TTC549 (cell line): ENCODE measurements around the gene MPDZ.

Experiments used
- FAIRE-seq: peaks from 2 replicates; lab custom pipeline; 2012; peaks lifted over from hg19 to GRCh38; lab: Jason Lieb, UNC

Gene MPDZ

GRCh38 chr9:13175732-13176131, 103.8 kb downstream of the MPDZ start:
- no peak for FAIRE-seq

DNA sequence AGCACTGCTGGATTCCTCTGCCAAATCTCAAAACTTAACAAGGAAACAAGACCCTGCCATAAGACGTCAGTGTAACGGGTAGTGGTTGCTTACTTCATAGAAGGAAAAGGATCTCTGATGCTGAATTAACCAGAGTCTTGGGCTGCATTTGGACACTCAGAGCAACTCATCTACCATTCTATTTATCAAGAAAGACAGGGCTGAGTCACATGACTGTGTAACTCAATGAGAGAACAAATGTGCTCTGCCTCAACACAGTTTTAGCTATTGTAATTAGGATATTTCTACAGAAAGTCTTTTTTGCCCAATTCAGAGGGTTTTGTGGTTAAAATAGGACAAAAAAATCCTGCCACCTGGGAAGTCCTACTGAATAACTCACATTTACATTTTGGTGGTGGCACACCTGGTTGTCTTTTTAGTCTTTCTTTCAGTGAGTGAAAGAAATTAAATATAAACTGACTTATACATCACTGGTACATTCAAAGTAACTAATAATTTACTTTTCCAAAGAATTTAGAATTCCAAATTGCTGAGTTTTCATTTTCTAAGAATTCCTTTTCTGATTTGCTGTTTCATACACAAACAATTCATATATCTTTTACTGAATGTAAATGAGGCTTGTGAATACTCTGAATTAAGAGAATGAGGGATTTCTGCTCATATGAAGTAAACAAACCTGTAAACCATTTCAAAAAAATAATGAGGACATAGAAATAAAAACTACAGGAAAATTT, 104.4 kb downstream of the MPDZ start:
- FAIRE-seq, result no peak

DNA sequence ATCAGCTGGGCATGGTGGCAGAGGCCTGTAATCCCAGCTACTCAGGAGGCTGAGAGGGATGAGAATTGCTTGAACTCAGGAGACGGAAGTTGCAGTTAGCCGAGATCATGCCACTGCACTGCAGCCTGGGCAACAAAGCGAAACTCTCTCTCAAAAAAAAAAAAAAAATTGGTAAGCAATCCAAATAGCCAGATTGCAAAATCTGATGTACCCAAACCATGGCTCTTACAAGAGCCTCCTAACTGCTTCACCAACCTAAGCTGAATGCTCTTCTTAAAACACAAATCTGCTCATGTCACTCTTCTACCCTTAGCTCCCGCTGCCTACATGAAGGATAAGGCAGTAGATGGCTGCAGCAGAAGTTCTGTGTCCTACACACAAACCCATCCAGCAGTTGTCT, 105.9 kb downstream of the MPDZ start:
- FAIRE-seq, result no peak

DNA sequence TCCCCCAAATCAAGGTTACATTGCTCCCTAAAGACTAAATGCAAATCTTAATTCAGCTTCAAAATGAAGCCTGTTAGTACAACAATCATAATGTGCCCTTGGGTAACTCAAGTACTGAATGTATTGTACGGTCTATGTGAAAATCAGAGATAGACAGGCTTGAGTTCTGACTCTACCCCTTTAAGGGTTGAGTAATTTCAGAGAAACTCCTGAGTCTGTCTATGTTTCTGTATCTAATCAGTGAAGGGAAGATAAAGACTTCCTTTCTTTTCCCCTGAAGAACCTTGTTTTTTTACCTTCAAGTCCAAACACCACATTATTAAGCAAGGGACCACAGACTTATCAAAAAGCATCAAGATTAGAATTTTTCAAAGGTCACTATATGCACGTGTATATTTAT, 108.2 kb downstream of the MPDZ start:
- no peak for FAIRE-seq

DNA sequence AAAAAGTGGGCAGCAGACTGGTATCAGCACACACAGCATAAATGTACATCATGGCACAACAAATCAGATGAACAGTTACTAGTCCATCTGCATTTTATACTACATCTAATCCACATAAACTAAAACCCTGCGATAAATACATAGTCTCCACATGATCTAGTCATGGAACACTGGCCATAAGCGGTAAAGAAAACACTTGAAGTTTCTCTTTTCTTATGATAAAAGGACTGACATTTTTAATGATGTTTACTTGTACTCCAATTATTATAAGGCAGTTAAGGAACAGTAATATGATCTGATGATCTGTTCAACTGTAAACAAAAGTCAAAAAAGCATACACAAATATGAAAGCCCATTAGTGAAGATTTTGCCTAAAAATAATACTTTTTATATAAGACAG, 112.5 kb downstream of the MPDZ start:
- no peak for FAIRE-seq

GRCh38 chr9:13165956-13166355, 113.5 kb downstream of the MPDZ start:
- no peak for FAIRE-seq

GRCh38 chr9:13165236-13165945, 114.1 kb downstream of the MPDZ start:
- no peak for FAIRE-seq

GRCh38 chr9:13163946-13164345, 115.5 kb downstream of the MPDZ start:
- no peak for FAIRE-seq

DNA sequence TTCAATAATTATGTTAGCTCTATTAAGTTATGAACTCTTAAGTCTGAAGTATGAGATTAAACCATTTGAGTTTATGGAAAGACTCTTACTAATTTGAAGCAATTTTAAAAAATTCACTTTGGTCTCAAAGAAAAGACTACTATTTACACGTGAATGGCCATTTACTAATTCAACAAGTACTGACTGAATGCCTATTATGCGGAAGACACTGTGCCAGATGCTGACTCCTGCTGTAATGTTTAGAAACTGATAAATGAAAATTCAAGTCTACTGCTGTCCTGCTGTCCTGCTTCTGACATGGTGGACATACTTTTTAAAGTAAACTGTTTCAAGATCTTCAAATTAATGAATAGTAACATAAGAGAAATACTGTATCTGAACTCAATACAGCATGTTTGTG, 116.2 kb downstream of the MPDZ start:
- FAIRE-seq, result no peak

DNA sequence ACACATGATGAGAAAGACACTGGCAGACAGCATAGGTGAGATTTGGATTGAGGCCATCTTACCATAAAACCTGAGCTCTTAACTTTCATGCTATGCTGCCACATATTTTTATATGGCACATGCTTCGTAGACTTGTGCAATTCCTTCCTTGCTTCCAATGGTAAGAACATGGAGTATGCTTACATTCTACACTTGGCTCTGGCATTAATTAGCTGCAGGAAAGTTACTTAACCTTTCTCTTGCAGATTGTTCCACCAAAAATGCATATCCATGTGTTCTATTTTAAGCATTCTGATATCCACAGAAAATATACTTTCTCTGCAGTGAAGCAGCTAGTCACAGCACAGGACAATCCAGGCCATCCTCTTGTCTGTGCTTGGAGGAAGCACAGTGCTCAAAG, 119.4 kb downstream of the MPDZ start:
- FAIRE-seq, result no peak

- no peak for FAIRE-seq
These were observed 120.5 kb downstream of the MPDZ start for GRCh38 chr9:13158986-13159385.

- FAIRE-seq, result no peak
These were observed 128.0 kb downstream of the MPDZ start for GRCh38 chr9:13151489-13151888.

GRCh38 chr9:13149454-13149853, 130.0 kb downstream of the MPDZ start:
- FAIRE-seq, result no peak

- no peak for FAIRE-seq
These were observed 132.7 kb downstream of the MPDZ start for GRCh38 chr9:13146840-13147239.

GRCh38 chr9:13145340-13145739, 134.2 kb downstream of the MPDZ start:
- no peak for FAIRE-seq

GRCh38 chr9:13144166-13144775, 135.2 kb downstream of the MPDZ start:
- FAIRE-seq, result no peak

GRCh38 chr9:13143281-13143680, 136.2 kb downstream of the MPDZ start:
- no peak for FAIRE-seq

- FAIRE-seq, result no peak
These were observed 136.7 kb downstream of the MPDZ start for GRCh38 chr9:13142776-13143175.

GRCh38 chr9:13141629-13142028, 137.9 kb downstream of the MPDZ start:
- no peak for FAIRE-seq

GRCh38 chr9:13140843-13141592, 138.5 kb downstream of the MPDZ start:
- FAIRE-seq, result peak; percentile 23

DNA sequence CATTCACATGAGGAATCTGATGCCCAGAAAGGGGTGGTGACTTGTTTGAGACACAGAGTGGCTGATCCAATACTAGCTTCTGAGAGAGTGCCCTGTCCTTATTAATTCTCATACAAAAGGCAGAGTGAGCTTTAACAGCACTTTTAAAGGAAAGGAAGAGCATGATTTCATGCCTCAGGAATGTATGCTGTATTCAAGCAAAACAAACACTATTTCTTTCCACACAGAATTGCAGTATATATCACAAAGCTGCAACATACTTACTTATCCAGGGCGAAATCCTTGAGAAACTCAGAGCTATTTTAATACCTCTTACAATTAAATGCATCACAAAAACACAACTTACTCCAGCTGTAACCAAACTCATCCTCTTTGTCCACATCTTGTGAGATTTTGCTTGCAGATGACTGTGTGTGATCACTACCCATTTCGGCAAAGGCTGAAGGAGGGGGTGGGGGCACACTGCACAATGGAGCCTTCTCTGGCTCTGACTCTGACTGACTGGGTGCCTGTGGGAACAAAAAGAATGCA, 139.8 kb downstream of the MPDZ start:
- FAIRE-seq, result no peak

DNA sequence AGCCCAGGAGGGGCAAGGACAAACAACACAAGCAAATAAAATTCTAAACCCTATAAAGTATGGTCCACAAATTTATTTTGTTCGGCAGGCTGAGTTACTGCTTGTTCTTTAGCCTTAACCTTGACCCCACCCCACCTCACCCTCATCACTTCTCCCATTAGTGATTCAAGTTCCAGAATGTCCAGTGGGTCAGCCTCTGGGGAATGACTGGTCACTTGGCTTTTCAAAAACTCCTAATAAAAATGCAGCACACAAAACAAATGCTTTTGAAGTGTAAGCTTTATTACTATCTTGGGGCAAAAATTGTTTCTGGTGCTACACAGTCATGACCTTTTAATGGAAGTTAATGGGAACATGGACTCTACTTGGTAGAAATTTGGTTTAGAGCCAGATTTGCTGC, 142.1 kb downstream of the MPDZ start:
- no peak for FAIRE-seq

DNA sequence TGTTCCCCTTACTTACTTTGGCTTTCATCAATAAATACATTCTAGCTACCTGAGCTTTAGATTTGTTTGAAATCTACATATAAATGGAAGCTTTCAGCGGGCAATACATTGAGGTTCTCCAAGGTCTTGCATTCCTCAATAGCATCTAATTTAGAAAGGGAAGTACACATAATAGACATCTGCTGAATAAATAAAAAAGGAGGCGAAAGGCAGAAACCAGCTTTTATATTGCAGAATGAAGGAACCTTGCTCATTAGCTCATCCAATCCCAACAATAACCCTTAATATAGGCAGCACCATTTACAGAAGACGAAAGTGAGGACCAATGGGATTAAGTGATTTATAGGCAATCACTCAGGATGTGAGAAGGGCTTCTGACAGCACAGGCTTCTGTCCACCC, 147.5 kb downstream of the MPDZ start:
- no peak for FAIRE-seq
